ENCODE measurements around the gene DDX39A.
"Not testable (repeated sequence)": the region's sequence is repeated elsewhere in the genome, so short reads cannot be mapped to it uniquely, and the experiment has no call there.

Gene DDX39A

GRCh38 chr19:14408491-14409145 is 10.5 kb downstream of the DDX39A start:
- DNase-seq (ENCODE audit: low spot score) = no peak

- DNase-seq (ENCODE audit: low spot score) = no peak
These were observed 11.3 kb downstream of the DDX39A start for GRCh38 chr19:14407605-14408484.

GRCh38 chr19:14406645-14407401 is 12.3 kb downstream of the DDX39A start:
- DNase-seq (ENCODE audit: low spot score) = no peak

- peak; percentile 89 for DNase-seq (ENCODE audit: low spot score)
These were observed 13.1 kb downstream of the DDX39A start for GRCh38 chr19:14405758-14406644.

GRCh38 chr19:14405380-14405757 is 13.8 kb downstream of the DDX39A start:
- DNase-seq (ENCODE audit: low spot score) = no peak

GRCh38 chr19:14404312-14404711 is 14.8 kb downstream of the DDX39A start:
- no peak for DNase-seq (ENCODE audit: low spot score)

GRCh38 chr19:14403145-14403930 is 15.8 kb downstream of the DDX39A start:
- DNase-seq (ENCODE audit: low spot score) = not testable (repeated sequence)

GRCh38 chr19:14402332-14403144 is 16.6 kb downstream of the DDX39A start:
- no peak for DNase-seq (ENCODE audit: low spot score)

- no peak for DNase-seq (ENCODE audit: low spot score)
These were observed 17.5 kb downstream of the DDX39A start for GRCh38 chr19:14401468-14402195.

GRCh38 chr19:14400951-14401431 is 18.1 kb downstream of the DDX39A start:
- no peak for DNase-seq (ENCODE audit: low spot score)

GRCh38 chr19:14397168-14397567 is 22.0 kb downstream of the DDX39A start:
- DNase-seq (ENCODE audit: low spot score) = not testable (repeated sequence)

GRCh38 chr19:14396730-14397129 is 22.4 kb downstream of the DDX39A start:
- not testable (repeated sequence) for DNase-seq (ENCODE audit: low spot score)

GRCh38 chr19:14395710-14396336 is 23.3 kb downstream of the DDX39A start:
- no peak for DNase-seq (ENCODE audit: low spot score)

- DNase-seq (ENCODE audit: low spot score) = no peak
These were observed 23.9 kb downstream of the DDX39A start for GRCh38 chr19:14395262-14395661.

GRCh38 chr19:14394167-14394566 is 25.0 kb downstream of the DDX39A start:
- DNase-seq (ENCODE audit: low spot score) = no peak

- DNase-seq (ENCODE audit: low spot score) = no peak
These were observed 25.8 kb downstream of the DDX39A start for GRCh38 chr19:14393329-14393728.

GRCh38 chr19:14391156-14391821 is 27.9 kb downstream of the DDX39A start:
- DNase-seq (ENCODE audit: low spot score) = peak; percentile 18

GRCh38 chr19:14390548-14390947 is 28.6 kb downstream of the DDX39A start:
- no peak for DNase-seq (ENCODE audit: low spot score)

Measured in hematopoietic multipotent progenitor cell treated with erythropoietin and hydrocortisone succinate and interleukin-3 and kit ligand, for 15 days (in vitro differentiated cells).